ENCODE data around the gene CEBPB. TPM values are rescaled to one million over a fixed set of nuclear protein-coding genes. Genes with fewer than 3 reads are reported as not detected.

CEBPB gene
- total and polyA plus RNA-seq, 4 donors: 19.7 to 61.8 (median 29.2) TPM

DNA sequence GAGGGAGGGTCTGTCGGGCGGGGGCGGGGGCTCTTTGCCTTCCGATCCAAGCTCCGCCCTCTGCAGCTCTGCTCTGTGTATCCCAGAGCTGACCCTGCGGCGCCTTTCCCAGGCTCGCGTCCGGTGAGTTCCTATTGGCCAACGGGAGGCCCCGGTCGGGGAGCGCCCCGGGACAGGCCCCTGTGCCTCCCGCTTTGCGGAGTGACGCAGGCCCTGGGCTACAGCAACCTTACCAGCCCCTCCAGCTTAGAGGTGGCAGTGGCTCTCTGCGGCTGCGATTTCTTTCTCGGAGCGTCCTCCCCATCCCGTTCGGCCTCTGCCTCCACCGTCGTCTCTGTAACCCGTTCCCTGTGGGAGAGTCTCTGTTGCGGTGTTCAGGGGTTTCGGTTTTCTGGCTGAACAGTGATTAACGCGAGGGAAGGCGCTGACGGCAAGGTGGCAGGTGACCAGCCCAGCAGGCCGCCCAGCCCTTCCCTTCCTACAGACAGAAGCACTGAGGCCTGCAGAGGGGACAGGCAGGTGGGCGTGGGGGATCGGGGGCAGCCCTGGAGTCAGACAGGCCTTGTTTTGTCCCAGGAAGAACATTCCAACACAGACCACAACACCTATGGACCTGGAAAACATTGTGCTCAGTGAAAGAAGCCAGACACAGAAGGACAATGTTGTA, 18.1 kb upstream of the CEBPB start:
- peak overlapping the region; percentile 78 to 86 for H3K9ac ChIP-seq (ENCODE audit: low read depth in 1 of 2, low read length in 2 of 2)
- 4% methylated on average over 36 of the region's 36 CpGs for WGBS
- H3K27me3 ChIP-seq (ENCODE audit: control insufficient read depth in 4 of 4, insufficient read depth in 4 of 4, low read length in 3 of 4): no peaks in the 10 kb centered on the region
- TF ChIP-seq MAX (IDR thresholded peaks at IDR 0.05) (peak; percentile 12), JUND (IDR thresholded peaks at IDR 0.05) (no peak), RAD21 (IDR thresholded peaks at IDR 0.05) (peak in 1 of 2 donors; percentile 36), FOXA2 (IDR thresholded peaks at IDR 0.05) (no peak), NR2F2 (IDR thresholded peaks at IDR 0.05) (peak; percentile 49), SP1 (IDR thresholded peaks at IDR 0.05) (peak; percentile 76), YY1 (IDR thresholded peaks at IDR 0.05) (peak; percentile 21), HNF4A (conservative IDR thresholded peaks at IDR 0.05) (peak in 1 of 2 donors; percentile 52), TAF1 (conservative IDR thresholded peaks at IDR 0.05) (peak; percentile 47), RXRA (IDR thresholded peaks at IDR 0.05) (peak; percentile 60 to 76), REST (IDR thresholded peaks at IDR 0.05) (peak; percentile 80)
- TF ChIP-seq, protein P1, sequence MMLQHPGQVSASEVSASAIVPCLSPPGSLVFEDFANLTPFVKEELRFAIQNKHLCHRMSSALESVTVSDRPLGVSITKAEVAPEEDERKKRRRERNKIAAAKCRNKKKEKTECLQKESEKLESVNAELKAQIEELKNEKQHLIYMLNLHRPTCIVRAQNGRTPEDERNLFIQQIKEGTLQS (IDR thresholded peaks at IDR 0.05): no peak
- no peaks in the 10 kb centered on the region for H3K9me3 ChIP-seq (ENCODE audit: control insufficient read depth in 4 of 4, low read length in 3 of 4)
- peak; percentile 77 for DNase-seq (ENCODE audit: low spot score)
- peak overlapping the region; percentile 47 to 96 (median 63) for H3K4me3 ChIP-seq (ENCODE audit: low read depth in 1 of 3, low read length in 3 of 3)
- no peaks in the 10 kb centered on the region for H3K36me3 ChIP-seq (ENCODE audit: control insufficient read depth in 4 of 4, insufficient read depth in 3 of 4, low read depth in 1 of 4, low read length in 3 of 4)
- peaks cover 6 to 18% (median 11%) of the 10 kb centered on the region in 4 donors for H3K4me1 ChIP-seq (ENCODE audit: control insufficient read depth in 4 of 4, insufficient read depth in 4 of 4, low read length in 3 of 4)
- H3K27ac ChIP-seq (ENCODE audit: low read depth in 1 of 2, low read length in 2 of 2): peak overlapping the region; percentile 91 to 92

GRCh38 chr20:50174456-50174855, 16.2 kb upstream of the CEBPB start:
- Histone ChIP-seq H3K27ac (ENCODE audit: low read depth in 1 of 2, low read length in 2 of 2) (no peak overlapping the region), H3K9me3 (ENCODE audit: control insufficient read depth in 4 of 4, low read length in 3 of 4) (no peaks in the 10 kb centered on the region), H3K4me1 (ENCODE audit: control insufficient read depth in 4 of 4, insufficient read depth in 4 of 4, low read length in 3 of 4) (peaks cover 6 to 18% (median 12%) of the 10 kb centered on the region in 4 donors), H3K36me3 (ENCODE audit: control insufficient read depth in 4 of 4, insufficient read depth in 3 of 4, low read depth in 1 of 4, low read length in 3 of 4) (no peaks in the 10 kb centered on the region), H3K9ac (ENCODE audit: low read depth in 1 of 2, low read length in 2 of 2) (no peak overlapping the region), H3K4me3 (ENCODE audit: low read depth in 1 of 3, low read length in 3 of 3) (no peak overlapping the region), H3K27me3 (ENCODE audit: control insufficient read depth in 4 of 4, insufficient read depth in 4 of 4, low read length in 3 of 4) (no peaks in the 10 kb centered on the region)
- no peak for TF ChIP-seq RAD21 (IDR thresholded peaks at IDR 0.05)
- no peak for TF ChIP-seq MAX (IDR thresholded peaks at IDR 0.05)
- TF ChIP-seq FOXA1 (IDR thresholded peaks at IDR 0.05): no peak
- no peak for TF ChIP-seq GABPA (IDR thresholded peaks at IDR 0.05 in 1 of 2, conservative IDR thresholded peaks at IDR 0.05 in 1 of 2)
- no peak for TF ChIP-seq CTCF (IDR thresholded peaks at IDR 0.05; ENCODE audit: low read depth, low read length, missing input control)
- TF ChIP-seq JUND (IDR thresholded peaks at IDR 0.05): no peak
- TF ChIP-seq, protein P1 (IDR thresholded peaks at IDR 0.05): no peak
- TF ChIP-seq FOXA2 (IDR thresholded peaks at IDR 0.05): no peak
- TF ChIP-seq REST (IDR thresholded peaks at IDR 0.05): no peak
- TF ChIP-seq TAF1 (conservative IDR thresholded peaks at IDR 0.05): no peak
- no peak for TF ChIP-seq NR2F2 (IDR thresholded peaks at IDR 0.05)
- TF ChIP-seq RXRA (IDR thresholded peaks at IDR 0.05): no peak
- no peak for TF ChIP-seq SP1 (IDR thresholded peaks at IDR 0.05)
- WGBS: 83% methylated on average over 5 of the region's 5 CpGs
- no peak for DNase-seq (ENCODE audit: low spot score)

Data from liver (tissue), 9 donors.